ENCODE data around the gene EARS2.
A peak's percentile ranks its signal among the peaks of the same experiment; 100 is the strongest.

Gene EARS2

DNA sequence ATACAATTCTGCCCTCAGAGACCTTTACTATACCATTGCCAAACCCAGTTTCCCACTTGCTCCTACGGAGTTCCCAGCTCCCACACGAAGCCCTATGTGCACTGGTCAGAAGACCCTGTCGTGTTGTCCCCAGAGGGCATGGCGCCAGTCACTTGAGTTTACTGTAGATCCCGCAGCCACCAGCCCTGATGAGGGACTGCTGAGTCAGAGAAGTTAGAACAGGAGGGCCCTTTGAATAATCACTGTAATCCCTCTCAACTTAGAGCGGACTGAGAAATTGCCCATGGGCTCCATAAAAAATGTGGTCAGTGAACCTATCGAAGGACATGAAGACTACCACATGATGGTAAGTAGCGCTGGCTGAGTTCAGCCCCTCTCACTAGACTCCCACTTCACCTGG, 9.6 kb upstream of the EARS2 start:
- H3K4me3 ChIP-seq (ENCODE audit: low read length) = no peak overlapping the region
- TF ChIP-seq, protein P1, sequence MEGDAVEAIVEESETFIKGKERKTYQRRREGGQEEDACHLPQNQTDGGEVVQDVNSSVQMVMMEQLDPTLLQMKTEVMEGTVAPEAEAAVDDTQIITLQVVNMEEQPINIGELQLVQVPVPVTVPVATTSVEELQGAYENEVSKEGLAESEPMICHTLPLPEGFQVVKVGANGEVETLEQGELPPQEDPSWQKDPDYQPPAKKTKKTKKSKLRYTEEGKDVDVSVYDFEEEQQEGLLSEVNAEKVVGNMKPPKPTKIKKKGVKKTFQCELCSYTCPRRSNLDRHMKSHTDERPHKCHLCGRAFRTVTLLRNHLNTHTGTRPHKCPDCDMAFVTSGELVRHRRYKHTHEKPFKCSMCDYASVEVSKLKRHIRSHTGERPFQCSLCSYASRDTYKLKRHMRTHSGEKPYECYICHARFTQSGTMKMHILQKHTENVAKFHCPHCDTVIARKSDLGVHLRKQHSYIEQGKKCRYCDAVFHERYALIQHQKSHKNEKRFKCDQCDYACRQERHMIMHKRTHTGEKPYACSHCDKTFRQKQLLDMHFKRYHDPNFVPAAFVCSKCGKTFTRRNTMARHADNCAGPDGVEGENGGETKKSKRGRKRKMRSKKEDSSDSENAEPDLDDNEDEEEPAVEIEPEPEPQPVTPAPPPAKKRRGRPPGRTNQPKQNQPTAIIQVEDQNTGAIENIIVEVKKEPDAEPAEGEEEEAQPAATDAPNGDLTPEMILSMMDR (conservative IDR thresholded peaks at IDR 0.05; ENCODE audit: low read length) = no peak
- DNase-seq (ENCODE audit: low read depth) = no peak

DNA sequence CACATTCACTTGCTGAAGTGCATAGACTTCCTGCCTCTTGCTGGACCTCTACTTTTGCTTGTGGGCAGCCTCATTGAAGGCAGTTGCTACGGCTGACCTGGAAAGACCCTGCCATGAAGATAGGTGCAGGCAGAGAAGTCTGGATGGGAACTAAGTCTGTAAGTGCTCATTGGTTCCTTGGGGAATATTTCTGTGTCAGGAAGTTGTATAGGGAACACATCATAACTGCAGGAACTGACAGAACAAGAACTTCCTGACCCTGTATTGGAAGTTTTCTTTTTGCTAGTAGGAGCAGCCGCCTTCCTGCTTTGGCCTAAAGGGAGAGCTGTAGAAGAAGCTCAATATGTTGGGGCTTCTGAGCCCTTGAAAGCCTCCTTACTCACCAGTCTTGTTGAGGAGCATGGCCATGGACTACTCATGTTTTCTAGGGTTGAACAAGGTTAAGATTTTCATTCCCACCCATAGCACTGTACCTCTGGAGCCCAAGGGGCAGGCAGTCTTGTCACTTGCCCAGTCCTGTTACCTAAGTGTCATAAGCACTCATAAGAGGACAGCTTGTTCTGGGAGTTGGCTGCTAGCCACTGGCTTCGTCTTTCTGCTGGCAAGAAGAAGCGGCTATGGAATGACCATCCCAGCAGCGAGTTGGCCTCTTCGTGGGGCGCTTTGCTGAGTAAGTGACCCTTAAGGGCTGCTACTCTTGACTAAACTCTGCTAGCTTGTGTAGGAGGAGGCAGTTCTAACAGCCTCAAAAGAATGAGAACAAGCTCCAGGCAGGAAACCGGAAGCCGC, 7.6 kb upstream of the EARS2 start:
- no peak for DNase-seq (ENCODE audit: low read depth)
- TF ChIP-seq, protein P1 (conservative IDR thresholded peaks at IDR 0.05; ENCODE audit: low read length) = no peak
- H3K4me3 ChIP-seq (ENCODE audit: low read length) = no peak overlapping the region

DNA sequence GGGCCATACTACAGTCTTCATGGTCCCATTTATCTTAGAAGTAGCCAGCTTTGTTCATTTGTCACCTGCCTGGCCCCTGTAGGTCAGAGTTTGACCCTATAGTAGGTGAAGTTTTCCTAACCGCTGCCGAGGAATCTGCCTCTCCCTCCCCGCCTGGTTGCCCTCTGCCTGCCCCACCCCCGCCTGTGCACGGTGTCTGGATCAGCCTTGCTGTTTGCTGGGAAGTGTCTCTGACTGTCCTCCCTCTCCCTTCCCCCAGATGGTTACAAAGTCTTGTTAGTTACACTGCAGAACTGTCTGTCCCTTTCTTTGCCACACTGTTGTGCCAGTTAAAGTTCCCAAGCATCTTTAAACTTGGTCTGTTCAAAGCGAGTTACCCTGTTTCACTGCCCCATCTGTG, 6.0 kb upstream of the EARS2 start:
- H3K4me3 ChIP-seq (ENCODE audit: low read length) = no peak overlapping the region
- TF ChIP-seq, protein P1 (conservative IDR thresholded peaks at IDR 0.05; ENCODE audit: low read length) = no peak
- DNase-seq (ENCODE audit: low read depth) = no peak

DNA sequence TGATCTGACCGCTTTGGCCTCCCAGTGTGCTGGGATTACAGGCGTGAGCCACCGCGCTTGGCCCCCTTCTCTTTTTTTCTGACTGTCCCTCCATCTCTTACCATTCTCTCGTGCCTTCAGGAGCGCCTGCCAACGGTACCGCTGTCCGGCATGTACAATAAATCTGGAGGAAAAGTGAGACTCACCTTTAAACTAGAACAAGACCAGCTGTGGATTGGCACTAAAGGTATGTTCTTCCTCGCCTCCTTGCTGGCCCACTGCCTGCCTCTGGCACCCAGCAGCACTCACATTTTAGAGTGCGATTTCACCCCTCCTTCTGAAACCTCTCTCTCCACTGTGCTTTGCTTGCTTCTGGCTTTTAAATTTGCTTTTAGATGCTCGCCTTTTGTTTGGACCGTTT, 5.4 kb upstream of the EARS2 start:
- no peak for DNase-seq (ENCODE audit: low read depth)
- H3K4me3 ChIP-seq (ENCODE audit: low read length) = no peak overlapping the region
- TF ChIP-seq, protein P1 (conservative IDR thresholded peaks at IDR 0.05; ENCODE audit: low read length) = no peak

DNA sequence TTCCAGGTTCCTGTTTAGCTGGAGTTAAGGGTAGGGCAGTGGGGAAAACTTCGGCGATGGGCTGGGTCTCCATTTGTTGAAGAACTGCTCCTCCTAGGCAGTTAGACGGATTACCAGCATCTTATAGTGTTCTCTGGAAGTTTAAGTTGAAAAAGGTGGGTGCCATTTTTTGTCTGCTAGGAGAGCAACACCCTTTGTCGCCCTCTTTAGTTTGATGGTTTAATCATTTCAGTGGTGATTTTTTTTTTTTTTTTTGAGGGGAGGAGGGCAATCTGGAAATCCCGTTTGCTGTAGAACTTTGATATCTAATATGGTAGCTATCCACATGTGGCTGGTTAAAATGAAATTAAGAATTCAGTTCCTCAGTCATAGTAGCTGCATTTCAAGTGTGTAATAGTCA, 4.4 kb upstream of the EARS2 start:
- no peak for DNase-seq (ENCODE audit: low read depth)
- TF ChIP-seq, protein P1 (conservative IDR thresholded peaks at IDR 0.05; ENCODE audit: low read length) = no peak
- H3K4me3 ChIP-seq (ENCODE audit: low read length) = no peak overlapping the region

DNA sequence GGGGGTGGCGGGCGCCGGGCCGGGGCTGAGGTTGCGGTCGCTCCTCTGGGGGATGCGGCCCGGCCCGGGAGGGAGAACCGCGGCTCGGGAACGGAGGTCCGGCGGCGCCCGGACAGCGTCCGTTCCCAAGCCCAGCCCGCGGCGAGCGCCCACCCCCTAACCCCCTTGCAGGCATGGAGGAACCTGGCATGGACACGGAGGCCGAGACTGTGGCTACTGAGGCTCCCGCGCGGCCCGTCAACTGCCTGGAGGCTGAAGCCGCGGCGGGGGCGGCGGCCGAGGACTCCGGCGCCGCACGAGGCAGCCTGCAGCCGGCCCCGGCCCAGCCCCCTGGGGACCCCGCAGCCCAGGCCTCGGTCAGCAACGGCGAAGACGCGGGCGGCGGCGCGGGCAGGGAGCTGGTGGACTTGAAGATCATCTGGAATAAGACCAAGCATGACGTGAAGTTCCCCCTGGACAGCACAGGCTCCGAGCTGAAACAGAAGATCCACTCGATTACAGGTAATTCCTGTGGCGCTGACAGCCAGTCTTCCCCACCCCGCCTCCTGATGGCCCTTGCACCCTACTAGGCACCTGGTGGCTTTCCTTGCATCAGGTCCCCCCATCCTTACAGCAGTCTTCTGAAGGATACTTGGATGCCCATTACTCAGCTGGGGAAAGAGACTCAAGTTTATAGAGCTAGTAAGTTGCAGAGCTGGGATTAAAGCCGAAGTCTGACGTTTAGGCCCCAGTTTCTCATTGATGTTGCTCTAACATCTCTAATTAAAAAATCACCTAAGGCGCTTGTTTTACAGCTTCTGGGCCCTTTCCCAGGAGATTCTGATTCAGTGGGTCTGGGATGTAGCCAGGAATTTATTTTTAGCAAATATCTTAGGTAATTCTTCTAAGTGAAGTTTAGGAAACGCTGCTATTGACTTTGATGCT, 891 bp upstream of the EARS2 start:
- TF ChIP-seq, protein P1 (conservative IDR thresholded peaks at IDR 0.05; ENCODE audit: low read length) = no peak
- peak; percentile 45 for DNase-seq (ENCODE audit: low read depth)
- H3K4me3 ChIP-seq (ENCODE audit: low read length) = peak overlapping the region; percentile 94

Measured in AG10803 (cell line).